Neural cell (in vitro differentiated cells): Measurements from ENCODE around the gene PGF. TPM values are rescaled to one million over a fixed set of nuclear protein-coding genes. Genes with fewer than 3 reads are reported as not detected.

Source experiments
- H2AFZ ChIP-seq: fragments of 200-600, 300-800 bp; sonication (generic), shearing (Covaris generic); 2 replicates; pipeline ENCODE4 v1.6.0; 2014; ENCODE audit warnings: low read depth, mild to moderate bottlenecking, antibody characterized with exemption, low read length, moderate library complexity
- H3F3A ChIP-seq: fragments of 200-600 bp; shearing (Covaris generic); 2 replicates; pipeline ENCODE4 v1.6.1; 2016; ENCODE audit warnings: mild to moderate bottlenecking, moderate library complexity, mixed read lengths, antibody characterized with exemption, low read length; ENCODE audit not compliant: insufficient read depth, poor library complexity, severe bottlenecking
- H3K27ac ChIP-seq: fragments of 200-600, 300-800 bp; sonication (generic), shearing (Covaris generic); 2 replicates; pipeline ENCODE4 v1.5.1; 2014; ENCODE audit warnings: mild to moderate bottlenecking, low read length, moderate library complexity
- H3K27me3 ChIP-seq: fragments of 300-800, 200-600 bp; sonication (generic), shearing (Covaris generic); 2 replicates; pipeline ENCODE4 v1.6.0; 2014; ENCODE audit warnings: mild to moderate bottlenecking, low read depth, low read length, moderate library complexity; ENCODE audit not compliant: insufficient read depth
- H3K36me3 ChIP-seq: fragments of 300-800, 200-600 bp; sonication (generic), shearing (Covaris generic); 2 replicates; pipeline ENCODE4 v1.5.1; 2014; ENCODE audit warnings: mild to moderate bottlenecking, antibody characterized with exemption, low read length, moderate library complexity; ENCODE audit not compliant: insufficient read depth
- H3K4me2 ChIP-seq: fragments of 300-800, 200-600 bp; sonication (generic), shearing (Covaris generic); 2 replicates; pipeline ENCODE4 v1.6.0; 2014; ENCODE audit warnings: mild to moderate bottlenecking, low read length
- H3K4me3 ChIP-seq: fragments of 300-800, 200-600 bp; sonication (generic), shearing (Covaris generic); 2 replicates; pipeline ENCODE4 v1.5.1; 2014; ENCODE audit warnings: mild to moderate bottlenecking, low read length, moderate library complexity
- H3K79me2 ChIP-seq: fragments of 200-600 bp; shearing (Covaris generic); replicated peaks from 2 replicates; pipeline ENCODE4 v1.6.0; 2014; ENCODE audit warnings: mild to moderate bottlenecking, low read length, moderate library complexity; ENCODE audit not compliant: insufficient read depth
- H3K9ac ChIP-seq: fragments of 300-800, 200-600 bp; sonication (generic), shearing (Covaris generic); 2 replicates; pipeline ENCODE4 v1.6.1; 2016; ENCODE audit warnings: mild to moderate bottlenecking, low read length, mixed read lengths
- H3K9me2 ChIP-seq: fragments of 200-600 bp; shearing (Covaris generic); 2 replicates; pipeline ENCODE4 v1.6.1; 2016; ENCODE audit warnings: mild to moderate bottlenecking, low read length, mixed read lengths; ENCODE audit not compliant: insufficient read depth
- H3K9me3 ChIP-seq: fragments of 200-600, 300-800 bp; sonication (generic), shearing (Covaris generic); 2 replicates; pipeline ENCODE4 v1.6.1; 2016; ENCODE audit warnings: mild to moderate bottlenecking, mixed run types, low read length, moderate library complexity, mixed read lengths
- H4K20me1 ChIP-seq: fragments of 200-600 bp; shearing (Covaris generic); 2 replicates; pipeline ENCODE4 v1.6.1; 2016; ENCODE audit warnings: mild to moderate bottlenecking, mixed run types; ENCODE audit not compliant: insufficient read depth
- EP300 ChIP-seq: fragments of 450-650 bp; conservative IDR thresholded peaks from 2 replicates; pipeline ENCODE4 v1.6.1; 2014; ENCODE audit warnings: antibody characterized with exemption, mild to moderate bottlenecking, moderate library complexity; ENCODE audit not compliant: poor library complexity, severe bottlenecking
- EZH2 ChIP-seq: fragments of 200-600, 300-800 bp; shearing (Covaris generic), sonication (generic); IDR thresholded peaks from 2 replicates; pipeline ENCODE4 v1.6.1; 2014; ENCODE audit warnings: antibody characterized with exemption, low read length, borderline replicate concordance, mild to moderate bottlenecking; ENCODE audit not compliant: insufficient read depth, poor library complexity, severe bottlenecking
- MXI1 ChIP-seq: fragments of 450-650 bp; conservative IDR thresholded peaks from 2 replicates; pipeline ENCODE4 v1.6.1; 2014; ENCODE audit warnings: antibody characterized with exemption, mild to moderate bottlenecking; ENCODE audit not compliant: poor library complexity, severe bottlenecking
- POLR2AphosphoS5 ChIP-seq: IDR thresholded peaks from 2 replicates; pipeline ENCODE4 v1.6.1; 2012
- RAD21 ChIP-seq: fragments of 450-650 bp; conservative IDR thresholded peaks from 2 replicates; pipeline ENCODE4 v1.6.1; 2014; ENCODE audit warnings: antibody characterized with exemption, mild to moderate bottlenecking, moderate library complexity
- SMC3 ChIP-seq: fragments of 450-650 bp; conservative IDR thresholded peaks from 2 replicates; pipeline ENCODE4 v1.6.1; 2014; ENCODE audit warnings: antibody characterized with exemption, mild to moderate bottlenecking, moderate library complexity; ENCODE audit not compliant: poor library complexity
- TAF1 ChIP-seq: IDR thresholded peaks from 2 replicates; pipeline ENCODE4 v1.6.1; 2012; ENCODE audit warnings: low read depth
- polyA plus RNA-seq: library from polyadenylated mRNA; depleted of rRNA; stranded (reverse); fragments of >200 nt; gene quantifications from 2 replicates; pipeline ENCODE4 v1.2.3, GENCODE V29; 2014
- TF ChIP-seq, protein P1 (sequence below): fragments of 450-650 bp; IDR thresholded peaks from 2 replicates; pipeline ENCODE4 v1.5.1; 2014; ENCODE audit warnings: antibody characterized with exemption, mild to moderate bottlenecking, moderate library complexity; ENCODE audit not compliant: poor library complexity, severe bottlenecking
- TF ChIP-seq, protein P2 (sequence below): IDR thresholded peaks from 2 replicates; pipeline ENCODE4 v1.6.1; 2012; ENCODE audit warnings: borderline replicate concordance

Gene PGF
- polyA plus RNA-seq, 1 donor from 2014 or later, result not detected

DNA sequence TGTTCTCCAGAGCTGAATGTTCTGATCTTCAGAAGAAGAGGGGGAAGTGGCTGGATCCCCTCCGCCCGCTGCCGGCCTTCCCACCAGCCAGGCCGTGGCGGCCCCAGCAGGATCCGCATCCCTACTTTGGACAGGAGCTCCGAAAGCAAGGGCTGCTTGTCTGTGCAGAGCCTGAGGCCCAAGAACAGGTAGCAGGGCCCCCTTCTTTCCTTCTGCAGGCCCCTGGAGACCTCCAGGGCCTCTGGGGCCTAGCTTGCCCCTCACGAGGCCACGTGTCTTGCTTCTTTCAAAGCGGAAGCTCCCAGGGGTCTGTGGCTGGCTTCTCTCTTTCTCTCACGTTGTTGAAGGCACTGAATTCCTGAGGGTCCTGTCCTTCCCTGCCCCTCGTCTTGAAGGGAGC, 13.2 kb downstream of the PGF start:
- no peaks in the 10 kb centered on the region for H3K79me2 ChIP-seq
- H3K36me3 ChIP-seq, result no peaks in the 10 kb centered on the region
- H3K4me2 ChIP-seq, result no peak overlapping the region
- no peak overlapping the region for H3K9ac ChIP-seq
- H3F3A ChIP-seq, result no peaks in the 10 kb centered on the region
- H2AFZ ChIP-seq, result no peak overlapping the region
- H3K27me3 ChIP-seq, result no peaks in the 10 kb centered on the region
- H4K20me1 ChIP-seq, result no peaks in the 10 kb centered on the region
- no peak overlapping the region for H3K4me3 ChIP-seq
- TF ChIP-seq, protein P1, sequence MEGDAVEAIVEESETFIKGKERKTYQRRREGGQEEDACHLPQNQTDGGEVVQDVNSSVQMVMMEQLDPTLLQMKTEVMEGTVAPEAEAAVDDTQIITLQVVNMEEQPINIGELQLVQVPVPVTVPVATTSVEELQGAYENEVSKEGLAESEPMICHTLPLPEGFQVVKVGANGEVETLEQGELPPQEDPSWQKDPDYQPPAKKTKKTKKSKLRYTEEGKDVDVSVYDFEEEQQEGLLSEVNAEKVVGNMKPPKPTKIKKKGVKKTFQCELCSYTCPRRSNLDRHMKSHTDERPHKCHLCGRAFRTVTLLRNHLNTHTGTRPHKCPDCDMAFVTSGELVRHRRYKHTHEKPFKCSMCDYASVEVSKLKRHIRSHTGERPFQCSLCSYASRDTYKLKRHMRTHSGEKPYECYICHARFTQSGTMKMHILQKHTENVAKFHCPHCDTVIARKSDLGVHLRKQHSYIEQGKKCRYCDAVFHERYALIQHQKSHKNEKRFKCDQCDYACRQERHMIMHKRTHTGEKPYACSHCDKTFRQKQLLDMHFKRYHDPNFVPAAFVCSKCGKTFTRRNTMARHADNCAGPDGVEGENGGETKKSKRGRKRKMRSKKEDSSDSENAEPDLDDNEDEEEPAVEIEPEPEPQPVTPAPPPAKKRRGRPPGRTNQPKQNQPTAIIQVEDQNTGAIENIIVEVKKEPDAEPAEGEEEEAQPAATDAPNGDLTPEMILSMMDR, result no peak
- TF ChIP-seq TAF1, result no peak
- TF ChIP-seq, protein P2, sequence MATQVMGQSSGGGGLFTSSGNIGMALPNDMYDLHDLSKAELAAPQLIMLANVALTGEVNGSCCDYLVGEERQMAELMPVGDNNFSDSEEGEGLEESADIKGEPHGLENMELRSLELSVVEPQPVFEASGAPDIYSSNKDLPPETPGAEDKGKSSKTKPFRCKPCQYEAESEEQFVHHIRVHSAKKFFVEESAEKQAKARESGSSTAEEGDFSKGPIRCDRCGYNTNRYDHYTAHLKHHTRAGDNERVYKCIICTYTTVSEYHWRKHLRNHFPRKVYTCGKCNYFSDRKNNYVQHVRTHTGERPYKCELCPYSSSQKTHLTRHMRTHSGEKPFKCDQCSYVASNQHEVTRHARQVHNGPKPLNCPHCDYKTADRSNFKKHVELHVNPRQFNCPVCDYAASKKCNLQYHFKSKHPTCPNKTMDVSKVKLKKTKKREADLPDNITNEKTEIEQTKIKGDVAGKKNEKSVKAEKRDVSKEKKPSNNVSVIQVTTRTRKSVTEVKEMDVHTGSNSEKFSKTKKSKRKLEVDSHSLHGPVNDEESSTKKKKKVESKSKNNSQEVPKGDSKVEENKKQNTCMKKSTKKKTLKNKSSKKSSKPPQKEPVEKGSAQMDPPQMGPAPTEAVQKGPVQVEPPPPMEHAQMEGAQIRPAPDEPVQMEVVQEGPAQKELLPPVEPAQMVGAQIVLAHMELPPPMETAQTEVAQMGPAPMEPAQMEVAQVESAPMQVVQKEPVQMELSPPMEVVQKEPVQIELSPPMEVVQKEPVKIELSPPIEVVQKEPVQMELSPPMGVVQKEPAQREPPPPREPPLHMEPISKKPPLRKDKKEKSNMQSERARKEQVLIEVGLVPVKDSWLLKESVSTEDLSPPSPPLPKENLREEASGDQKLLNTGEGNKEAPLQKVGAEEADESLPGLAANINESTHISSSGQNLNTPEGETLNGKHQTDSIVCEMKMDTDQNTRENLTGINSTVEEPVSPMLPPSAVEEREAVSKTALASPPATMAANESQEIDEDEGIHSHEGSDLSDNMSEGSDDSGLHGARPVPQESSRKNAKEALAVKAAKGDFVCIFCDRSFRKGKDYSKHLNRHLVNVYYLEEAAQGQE, result no peak
- TF ChIP-seq EZH2, result no peak
- no peak for TF ChIP-seq EP300
- TF ChIP-seq POLR2AphosphoS5, result no peak
- TF ChIP-seq SMC3, result no peak
- no peak overlapping the region for H3K27ac ChIP-seq
- H3K9me2 ChIP-seq, result no peaks in the 10 kb centered on the region
- H3K9me3 ChIP-seq, result no peaks in the 10 kb centered on the region

DNA sequence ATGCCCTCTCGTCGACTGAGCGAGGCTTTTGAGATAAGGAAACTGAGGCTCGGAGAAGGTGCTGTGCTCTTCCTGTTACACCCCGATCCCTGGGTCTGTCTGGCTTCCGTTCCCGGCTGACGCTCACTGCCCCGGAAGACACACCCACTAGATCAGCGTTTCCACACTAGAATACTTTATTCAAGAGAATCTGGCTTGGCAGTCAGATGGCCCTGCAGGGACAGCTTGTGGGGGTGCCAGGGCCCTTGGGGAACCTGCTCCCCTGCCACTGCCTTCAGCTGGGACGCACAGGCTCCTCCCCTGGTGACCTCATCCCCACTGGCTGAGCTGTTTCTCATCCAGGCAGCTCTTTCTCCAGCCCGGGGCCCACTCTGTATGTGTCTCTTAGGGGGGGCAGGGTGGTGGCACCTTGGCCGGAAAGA, 13.7 kb downstream of the PGF start:
- Histone ChIP-seq H3K9ac (no peak overlapping the region), H4K20me1 (no peaks in the 10 kb centered on the region), H3K79me2 (no peaks in the 10 kb centered on the region), H3K4me2 (no peak overlapping the region), H3K4me3 (no peak overlapping the region), H3K27ac (no peak overlapping the region), H3K36me3 (no peaks in the 10 kb centered on the region), H2AFZ (no peak overlapping the region), H3K27me3 (no peaks in the 10 kb centered on the region), H3K9me3 (no peaks in the 10 kb centered on the region), H3K9me2 (no peaks in the 10 kb centered on the region), H3F3A (no peaks in the 10 kb centered on the region)
- TF ChIP-seq, protein P2, result no peak
- no peak for TF ChIP-seq EZH2
- TF ChIP-seq RAD21, result no peak
- TF ChIP-seq, protein P1, result no peak
- no peak for TF ChIP-seq POLR2AphosphoS5
- no peak for TF ChIP-seq TAF1
- TF ChIP-seq EP300, result no peak
- TF ChIP-seq MXI1, result no peak
- TF ChIP-seq SMC3, result no peak
